HepG2 (cell line): ENCODE measurements around the gene PCDHGA1.

Experiments
- CTCF ChIP-seq: sonication (generic); formaldehyde crosslinking; IDR thresholded peaks from 2 replicates; pipeline ENCODE4 v1.5.0; 2020; ENCODE audit warnings: mild to moderate bottlenecking, missing genetic modification reagents, moderate library complexity
- HNF4G ChIP-seq, 2 experiments: sonication (generic) in 1 of 2; formaldehyde crosslinking in 1 of 2; IDR thresholded peaks; 2 replicates each; pipeline versions ENCODE4 v1.4.0 to v1.6.1; 2011 to 2020; ENCODE audit warnings: borderline replicate concordance in 2 of 2, low read depth in 2 of 2, mild to moderate bottlenecking in 2 of 2, low read length in 1 of 2, missing genetic modification reagents in 1 of 2, moderate library complexity in 1 of 2
- JUND ChIP-seq: sonication (generic); formaldehyde crosslinking; IDR thresholded peaks from 2 replicates; pipeline ENCODE4 v1.8.0; 2022; ENCODE audit warnings: mild to moderate bottlenecking, missing genetic modification reagents
- RAD51 ChIP-seq: fragments of 450-650 bp; IDR thresholded peaks from 2 replicates; pipeline ENCODE4 v1.6.1; 2016; ENCODE audit warnings: borderline replicate concordance
- RNF2 ChIP-seq: fragments of 450-650 bp; conservative IDR thresholded peaks from 2 replicates; pipeline ENCODE4 v1.6.1; 2016; ENCODE audit warnings: low read depth
- TCF12 ChIP-seq, 2 experiments: fragments of 450-650 bp in 1 of 2; sonication (generic) in 1 of 2; formaldehyde crosslinking in 1 of 2; IDR thresholded peaks; 2 replicates each; pipeline versions ENCODE4 v1.6.1 to v1.8.0; 2017 to 2022; ENCODE audit warnings: antibody characterized with exemption in 1 of 2, mild to moderate bottlenecking in 1 of 2, missing genetic modification reagents in 1 of 2, moderate library complexity in 1 of 2
- ZBTB3 ChIP-seq: sonication (generic); formaldehyde crosslinking; IDR thresholded peaks from 2 replicates; pipeline ENCODE4 v1.4.0; 2020; ENCODE audit warnings: low read depth, mild to moderate bottlenecking, moderate library complexity, missing genetic modification reagents, borderline replicate concordance
- ZNF331 ChIP-seq: sonication (generic); formaldehyde crosslinking; IDR thresholded peaks from 2 replicates; pipeline ENCODE4 v1.4.0; 2020; ENCODE audit warnings: missing genetic modification reagents

DNA sequence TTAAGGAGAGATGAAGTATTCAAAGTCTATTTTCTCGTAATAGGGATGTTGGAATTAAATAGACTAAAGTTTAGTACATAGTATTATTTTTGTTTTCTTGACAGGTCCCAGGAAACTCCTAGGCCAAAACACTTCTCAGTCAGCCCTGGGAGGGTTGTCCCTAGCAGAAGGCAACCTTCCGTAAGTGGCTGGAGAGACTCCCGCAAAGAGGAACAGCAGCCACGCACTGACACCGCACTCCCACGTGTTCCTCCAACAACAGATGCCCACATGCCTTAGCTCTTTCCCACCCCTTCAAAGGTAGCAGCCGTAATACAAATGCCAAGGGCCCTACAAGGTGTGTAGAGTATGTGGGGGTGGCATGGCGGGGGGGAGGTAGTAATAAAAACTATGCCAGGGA lies 187.0 kb downstream of the PCDHGA1 start:
- no peak for TF ChIP-seq RNF2
- no peak for TF ChIP-seq CTCF (CRISPR knock-in tag)
- TF ChIP-seq JUND (CRISPR knock-in tag), result no peak
- TF ChIP-seq TCF12 (IDR thresholded peaks at IDR 0.05), result no peak
- no peak for TF ChIP-seq TCF12 (CRISPR knock-in tag; IDR thresholded peaks at IDR 0.05)
- no peak for TF ChIP-seq ZNF331
- no peak for TF ChIP-seq ZBTB3 (CRISPR knock-in tag)
- TF ChIP-seq HNF4G (IDR thresholded peaks at IDR 0.05; ENCODE audit: borderline replicate concordance, low read depth, low read length), result no peak
- no peak for TF ChIP-seq HNF4G (CRISPR knock-in tag; IDR thresholded peaks at IDR 0.05; ENCODE audit: borderline replicate concordance, low read depth)
- no peak for TF ChIP-seq RAD51
